ENCODE measurements around the gene INMT. TPM values are rescaled to one million over a fixed set of nuclear protein-coding genes. Genes with fewer than 3 reads are reported as not detected.

Gene INMT
- total RNA-seq, 4 donors from 2014 or later, result 3.1 to 24.8 (median 4.8) TPM

DNA sequence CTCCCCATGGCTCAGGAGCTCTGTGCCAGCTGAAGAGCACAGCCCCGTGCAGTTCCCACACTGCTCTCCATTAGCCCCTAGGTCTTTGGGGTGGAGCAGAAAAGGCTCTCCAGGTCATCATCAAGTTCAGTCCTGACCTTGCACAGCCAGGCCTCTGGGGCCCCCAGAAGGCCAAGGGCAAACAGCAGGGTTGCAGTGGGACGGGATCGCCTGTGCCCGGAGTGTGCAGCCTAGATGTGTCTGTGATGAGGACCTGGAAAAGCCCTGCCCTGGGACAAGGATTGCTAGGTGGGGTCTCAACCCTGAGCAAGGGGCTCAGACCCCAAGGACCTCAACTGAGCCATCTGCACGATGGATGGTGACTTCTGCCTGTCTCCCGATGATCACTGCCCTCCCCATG is 549 bp downstream of the INMT start:
- Histone ChIP-seq H3K4me1 (peaks cover 0 to 36% (median 0%) of the 10 kb centered on the region in 4 donors), H3K9me3 (no peaks in the 10 kb centered on the region), H3K36me3 (no peaks in the 10 kb centered on the region), H3K27me3 (no peaks in the 10 kb centered on the region), H3K27ac (peak overlapping the region; percentile 55 to 83 (median 66)), H3K4me3 (peak overlapping the region in 3 of 4 donors; percentile 7 to 34 (median 19))
- TF ChIP-seq CTCF (IDR thresholded peaks at IDR 0.05) (no peak), POLR2A (IDR thresholded peaks at IDR 0.05) (no peak)
- DNase-seq, result no peak

DNA sequence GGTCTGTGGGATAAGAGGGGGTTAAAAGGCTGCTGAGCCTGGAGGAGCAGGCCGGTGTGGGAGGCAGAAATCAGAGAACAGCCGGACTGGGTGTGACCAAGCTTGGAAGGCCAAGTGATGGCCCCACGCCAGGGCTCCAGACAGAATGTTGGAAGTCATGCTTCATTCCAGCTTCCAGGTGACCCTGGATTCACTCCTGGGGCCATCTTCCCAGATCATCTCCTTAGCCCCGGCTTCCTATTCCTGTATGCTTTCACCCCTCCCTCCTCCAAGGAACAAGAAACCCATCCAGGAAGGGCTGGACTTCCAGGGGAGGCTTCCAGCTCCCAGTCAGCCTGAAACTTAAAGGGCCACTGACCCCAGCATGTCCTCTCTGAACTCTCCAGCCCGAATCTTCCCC is 1.0 kb downstream of the INMT start:
- H3K9me3 ChIP-seq, result no peaks in the 10 kb centered on the region
- peak in 1 of 3 donors; percentile 59 for DNase-seq
- H3K27ac ChIP-seq, result peak overlapping the region; percentile 55 to 83 (median 66)
- peaks cover 0 to 36% (median 0%) of the 10 kb centered on the region in 4 donors for H3K4me1 ChIP-seq
- TF ChIP-seq CTCF (IDR thresholded peaks at IDR 0.05) (no peak), POLR2A (IDR thresholded peaks at IDR 0.05) (no peak)
- no peaks in the 10 kb centered on the region for H3K27me3 ChIP-seq
- peak overlapping the region in 3 of 4 donors; percentile 7 to 34 (median 19) for H3K4me3 ChIP-seq
- H3K36me3 ChIP-seq, result no peaks in the 10 kb centered on the region

DNA sequence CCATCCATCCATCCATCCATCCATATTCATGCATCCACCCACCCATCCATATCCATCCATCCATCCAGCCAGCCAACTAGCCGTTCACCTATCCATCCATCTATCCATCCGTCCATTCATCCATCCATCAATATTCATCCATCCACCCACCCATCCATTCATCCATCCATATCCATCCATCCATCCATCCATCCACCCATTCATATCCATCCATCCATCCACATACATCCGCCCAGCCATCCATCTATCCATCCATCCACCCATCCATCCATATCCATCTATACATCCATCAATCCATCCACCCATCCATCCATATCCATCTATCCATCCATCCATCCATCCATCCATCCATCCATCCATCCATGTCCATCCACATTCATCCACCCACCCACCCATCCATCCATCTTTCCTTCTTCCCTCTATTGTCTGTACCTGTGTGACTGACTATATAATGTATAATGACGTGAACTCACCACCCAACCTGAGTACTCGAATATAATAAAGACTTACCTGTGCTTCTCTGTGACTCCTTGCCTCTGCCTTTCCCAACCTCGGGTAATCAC is 2.5 kb downstream of the INMT start:
- Histone ChIP-seq H3K9me3 (no peaks in the 10 kb centered on the region), H3K27me3 (no peaks in the 10 kb centered on the region), H3K27ac (no peak overlapping the region), H3K4me3 (no peak overlapping the region), H3K36me3 (no peaks in the 10 kb centered on the region), H3K4me1 (peaks cover 0 to 36% (median 0%) of the 10 kb centered on the region in 4 donors)
- no peak for DNase-seq
- TF ChIP-seq POLR2A (IDR thresholded peaks at IDR 0.05), result no peak
- TF ChIP-seq CTCF (IDR thresholded peaks at IDR 0.05), result no peak

GRCh38 chr7:30755384-30756154 is 3.6 kb downstream of the INMT start:
- DNase-seq, result no peak
- TF ChIP-seq CTCF (IDR thresholded peaks at IDR 0.05), result no peak
- TF ChIP-seq POLR2A (IDR thresholded peaks at IDR 0.05), result no peak
- H3K27me3 ChIP-seq, result no peaks in the 10 kb centered on the region
- H3K4me1 ChIP-seq, result peaks cover 0 to 31% (median 0%) of the 10 kb centered on the region in 4 donors
- H3K9me3 ChIP-seq, result no peaks in the 10 kb centered on the region
- no peak overlapping the region for H3K4me3 ChIP-seq
- peak overlapping the region in 2 of 4 donors; percentile 14 to 35 for H3K27ac ChIP-seq
- H3K36me3 ChIP-seq, result no peaks in the 10 kb centered on the region

GRCh38 chr7:30757342-30757692 is 5.4 kb downstream of the INMT start:
- no peak for TF ChIP-seq POLR2A (IDR thresholded peaks at IDR 0.05)
- TF ChIP-seq CTCF (IDR thresholded peaks at IDR 0.05), result no peak
- no peaks in the 10 kb centered on the region for H3K9me3 ChIP-seq
- no peaks in the 10 kb centered on the region for H3K27me3 ChIP-seq
- H3K36me3 ChIP-seq, result no peaks in the 10 kb centered on the region
- H3K27ac ChIP-seq, result no peak overlapping the region
- H3K4me3 ChIP-seq, result no peak overlapping the region
- H3K4me1 ChIP-seq, result peaks cover 0 to 16% (median 0%) of the 10 kb centered on the region in 4 donors
- DNase-seq, result no peak

Data from Peyer's patch (tissue), 4 donors.